GM04503 (cell line): ENCODE results near the gene IL1RAPL2.
"Not testable (repeated sequence)": the region's sequence is repeated elsewhere in the genome, so short reads cannot be mapped to it uniquely, and the experiment has no call there.

Source experiments
- DNase-seq: peaks from one replicate; pipeline ENCODE4 v3.0.0-alpha.2; 2012; ENCODE audit warnings: low read depth

The IL1RAPL2 gene

DNA sequence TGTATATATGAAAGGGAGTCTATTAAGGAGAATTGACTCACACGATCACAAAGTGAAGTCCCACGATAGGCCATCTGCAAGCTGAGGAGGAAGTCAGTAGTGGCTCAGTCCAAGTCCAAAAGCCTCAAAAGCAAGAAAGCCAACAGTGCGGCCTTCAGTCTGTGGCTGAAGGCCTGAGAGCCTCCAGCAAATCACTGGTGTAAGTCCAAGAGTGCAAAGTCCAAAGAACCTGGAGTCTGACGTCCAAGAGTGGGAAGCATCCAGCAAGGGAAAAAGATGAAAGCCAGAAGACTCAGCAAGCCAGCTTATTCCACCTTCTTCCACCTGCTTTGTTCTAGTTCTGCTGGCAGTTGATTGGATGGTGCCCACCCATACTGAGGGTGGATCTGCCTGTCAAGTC is 104.1 kb downstream of the IL1RAPL2 start:
- no peak for DNase-seq

DNA sequence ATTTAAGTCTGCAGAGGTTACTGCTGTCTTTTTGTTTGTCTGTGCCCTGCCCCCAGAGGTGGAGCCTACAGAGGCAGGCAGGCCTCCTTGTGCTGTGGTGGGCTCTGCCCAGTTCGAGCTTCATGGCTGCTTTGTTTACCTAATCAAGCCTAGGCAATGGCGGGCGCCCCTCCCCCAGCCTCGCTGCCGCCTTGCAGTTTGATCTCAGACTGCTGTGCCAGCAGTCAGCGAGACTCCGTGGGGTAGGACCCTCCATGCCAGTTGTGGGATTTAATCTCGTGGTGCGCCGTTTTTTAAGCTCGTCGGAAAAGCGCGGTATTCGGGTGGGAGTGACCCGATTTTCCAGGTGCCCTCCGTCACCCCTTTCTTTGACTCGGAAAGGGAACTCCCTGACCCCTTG is 111.5 kb downstream of the IL1RAPL2 start:
- DNase-seq, result not testable (repeated sequence)

DNA sequence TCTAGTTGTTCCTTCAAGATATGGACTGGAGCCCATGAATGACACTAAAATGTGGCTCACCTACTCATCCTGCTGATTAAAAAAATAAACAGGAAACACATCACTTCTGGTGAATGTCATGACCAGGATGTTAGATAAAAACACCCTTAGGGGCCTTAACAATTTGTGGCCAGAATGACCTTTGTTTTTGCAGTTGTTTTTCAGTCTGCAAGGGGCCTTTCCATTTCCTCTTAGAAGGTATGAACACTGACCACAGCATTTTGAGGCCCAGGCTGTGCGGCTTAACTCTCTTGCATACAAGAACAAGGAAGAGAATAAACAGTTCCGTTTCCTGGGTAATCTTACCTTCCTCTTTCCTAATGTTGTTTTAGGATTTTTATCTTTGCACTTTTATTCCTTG is 113.2 kb downstream of the IL1RAPL2 start:
- no peak for DNase-seq

DNA sequence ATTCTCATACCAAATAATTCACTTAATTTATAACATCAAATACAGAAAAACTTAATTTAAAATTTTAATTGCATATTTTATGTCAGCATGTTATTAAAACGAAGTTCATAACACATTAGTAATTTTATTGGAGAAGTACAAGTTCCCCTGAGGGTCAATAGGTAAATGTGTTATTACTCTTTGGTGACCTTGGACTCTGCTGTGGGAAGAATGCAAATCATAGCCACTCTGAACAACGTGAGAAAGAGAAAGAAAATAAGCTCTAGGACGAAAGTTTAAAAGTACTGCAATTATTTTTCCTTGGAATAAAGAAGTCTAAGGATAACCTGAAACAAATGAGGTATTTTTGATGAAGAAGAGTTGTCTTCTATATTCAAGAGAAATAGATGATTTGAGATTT is 115.2 kb downstream of the IL1RAPL2 start:
- DNase-seq, result no peak

DNA sequence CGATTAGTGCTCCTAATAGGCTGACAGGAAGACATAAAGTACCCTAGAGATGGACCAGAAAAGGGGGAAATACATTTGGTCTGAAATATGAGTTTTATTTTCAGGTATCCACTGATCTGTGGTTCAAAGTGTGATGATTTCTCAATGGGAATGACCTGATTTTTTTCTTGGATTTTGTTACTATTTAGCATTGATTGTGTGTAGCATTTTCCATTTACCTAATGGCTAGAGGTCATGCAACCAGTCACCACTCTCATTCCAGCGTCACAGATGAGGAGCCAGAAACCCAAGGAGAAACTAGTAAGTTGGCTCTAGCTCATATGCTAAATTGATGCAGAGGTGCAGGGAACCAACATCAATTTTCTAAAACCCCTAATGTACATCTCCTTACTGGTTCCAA is 118.1 kb downstream of the IL1RAPL2 start:
- no peak for DNase-seq

DNA sequence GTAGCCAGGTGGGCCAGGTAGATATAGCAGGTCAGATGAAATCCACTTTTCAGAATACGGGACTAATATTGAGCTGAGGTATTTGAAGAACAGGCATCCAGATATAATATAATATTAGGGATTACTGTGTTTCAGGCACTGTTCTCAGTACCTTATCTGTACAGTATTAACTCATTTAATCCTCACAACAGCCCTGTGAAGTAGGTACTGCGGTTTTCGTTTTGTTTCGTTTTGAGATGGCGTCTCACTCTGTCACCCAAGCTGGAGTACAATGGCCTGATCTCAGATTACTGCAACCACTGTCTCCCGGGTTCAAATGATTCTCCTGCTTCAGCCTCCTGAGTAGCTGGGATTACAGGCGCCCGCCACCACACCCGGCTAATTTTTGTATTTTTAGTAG is 129.6 kb downstream of the IL1RAPL2 start:
- DNase-seq, result no peak

DNA sequence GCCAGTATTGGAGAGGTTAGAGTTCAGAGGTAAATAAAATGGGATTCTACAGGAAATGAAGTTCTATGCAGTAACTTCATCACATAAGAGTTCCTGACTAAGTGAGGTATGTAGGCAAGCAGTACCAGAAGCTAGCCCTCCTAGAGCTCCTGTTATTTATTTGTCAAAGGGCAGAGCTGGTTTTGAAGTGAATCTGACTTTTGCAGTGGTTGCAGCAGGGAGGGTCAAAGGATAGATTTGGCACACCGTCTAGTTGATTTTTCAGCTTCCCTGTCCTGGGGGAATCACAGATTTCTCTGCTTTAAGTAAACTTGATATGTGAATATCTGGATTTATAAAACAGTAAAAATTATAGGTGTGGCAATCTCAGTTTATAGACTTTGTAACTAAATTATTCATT is 130.7 kb downstream of the IL1RAPL2 start:
- no peak for DNase-seq

DNA sequence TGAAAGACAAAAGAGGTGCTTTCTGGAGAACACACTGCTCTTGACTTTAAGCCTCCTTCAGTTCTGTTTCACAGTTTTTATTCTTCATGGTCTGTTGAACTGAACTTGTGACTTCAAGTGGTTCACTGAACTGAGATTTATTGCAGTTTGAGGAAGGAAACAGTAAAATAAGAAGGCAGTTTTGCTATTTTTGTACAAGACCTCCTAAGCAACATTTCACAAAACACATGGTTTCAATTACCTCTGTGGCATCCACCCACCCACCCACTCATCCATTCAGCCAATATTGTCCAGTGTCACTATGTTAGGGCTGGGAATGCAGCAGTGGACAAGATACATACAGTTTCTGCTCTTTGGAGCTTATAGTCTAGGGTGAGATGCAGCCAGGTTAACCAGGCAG is 131.3 kb downstream of the IL1RAPL2 start:
- no peak for DNase-seq

DNA sequence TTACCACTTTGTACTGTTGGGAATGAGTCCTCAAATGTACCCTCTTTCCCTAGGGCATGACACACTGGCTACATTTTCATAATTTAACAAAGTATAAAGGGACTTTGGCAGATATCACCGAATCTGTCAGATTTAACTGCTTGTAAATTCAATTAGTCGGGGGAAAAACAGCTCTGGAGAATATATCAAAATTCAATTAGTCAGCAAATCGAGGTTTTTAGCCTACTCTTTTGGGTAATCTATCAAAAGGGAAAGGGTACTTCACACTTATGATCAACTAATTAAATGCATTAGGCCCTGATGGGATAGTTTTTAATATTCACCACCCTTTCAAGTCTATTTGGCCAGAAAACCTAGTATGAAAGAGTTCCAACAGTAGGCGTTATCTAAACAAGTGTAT is 141.0 kb downstream of the IL1RAPL2 start:
- DNase-seq, result no peak

DNA sequence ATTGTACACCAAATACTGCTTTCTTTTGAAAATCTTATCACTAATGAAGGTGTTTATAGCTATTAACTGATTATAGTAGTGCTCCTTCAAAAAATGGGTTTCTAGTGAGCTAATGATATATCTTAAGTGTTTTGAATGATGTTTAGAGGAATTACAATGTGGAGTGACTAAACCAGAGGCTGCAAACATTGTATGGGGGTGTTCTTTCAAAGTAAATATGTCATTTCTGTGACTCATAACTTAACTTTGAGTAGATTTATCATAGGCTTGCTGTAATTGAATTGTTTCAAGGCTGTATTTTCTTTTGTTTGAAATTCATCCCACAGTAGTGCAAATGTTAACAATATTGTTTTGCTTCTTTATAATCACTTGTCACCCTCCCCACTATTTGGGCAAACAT is 141.6 kb downstream of the IL1RAPL2 start:
- no peak for DNase-seq

DNA sequence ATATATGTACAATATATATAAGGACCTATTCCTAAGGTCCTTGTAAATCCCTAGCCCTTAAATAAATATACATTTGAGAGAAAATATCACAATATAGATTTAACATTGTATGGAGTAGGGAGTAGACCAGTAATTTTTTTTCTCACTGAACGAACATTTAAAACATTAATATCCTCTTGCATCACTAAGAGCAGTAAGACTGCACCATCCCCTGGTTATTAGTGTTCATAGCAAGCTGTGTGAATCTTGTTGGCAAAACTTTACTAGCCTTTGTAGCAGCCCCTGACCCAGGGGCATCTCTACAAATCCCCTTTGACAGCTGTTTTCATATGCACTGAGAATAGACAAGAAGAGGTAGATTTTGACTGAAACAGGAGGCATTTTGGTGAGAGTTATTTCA is 146.5 kb downstream of the IL1RAPL2 start:
- no peak for DNase-seq

DNA sequence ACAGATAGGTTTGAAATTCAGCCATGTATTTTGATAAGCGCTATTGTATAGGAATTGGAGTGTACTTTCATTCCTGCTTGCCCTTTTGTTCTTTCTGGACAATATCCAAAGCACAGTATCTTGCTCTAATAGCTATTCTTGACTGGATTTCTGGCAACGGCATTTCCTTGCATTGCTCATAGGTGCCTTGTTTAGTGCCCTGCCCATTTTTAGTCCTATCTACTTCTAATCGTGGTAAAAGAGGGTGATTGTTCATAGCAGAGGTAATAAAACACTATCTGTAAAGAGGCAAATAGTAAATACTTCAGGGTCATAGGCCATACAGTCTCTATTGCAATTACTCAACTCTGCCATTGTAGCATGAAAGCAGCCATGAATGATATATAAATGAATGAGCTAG is 155.9 kb downstream of the IL1RAPL2 start:
- DNase-seq, result no peak

DNA sequence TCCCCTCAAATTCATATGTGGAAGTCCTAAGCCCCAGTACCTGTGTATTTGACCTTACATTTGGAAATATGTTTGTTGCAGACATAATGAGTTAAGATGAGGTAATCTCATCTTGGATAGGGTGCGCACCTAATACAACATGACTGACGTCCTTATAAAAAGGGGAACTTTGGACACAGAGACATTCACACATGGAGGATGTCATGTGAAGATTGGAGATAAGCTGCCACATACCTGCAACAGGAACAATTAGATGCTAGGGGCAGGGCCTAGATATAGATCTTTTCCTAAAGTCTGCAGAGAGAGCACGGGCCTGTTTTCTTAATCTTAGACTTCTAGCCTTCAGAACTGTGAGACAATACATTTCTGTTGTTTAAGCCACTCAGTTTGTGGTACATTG is 162.5 kb downstream of the IL1RAPL2 start:
- DNase-seq, result no peak

DNA sequence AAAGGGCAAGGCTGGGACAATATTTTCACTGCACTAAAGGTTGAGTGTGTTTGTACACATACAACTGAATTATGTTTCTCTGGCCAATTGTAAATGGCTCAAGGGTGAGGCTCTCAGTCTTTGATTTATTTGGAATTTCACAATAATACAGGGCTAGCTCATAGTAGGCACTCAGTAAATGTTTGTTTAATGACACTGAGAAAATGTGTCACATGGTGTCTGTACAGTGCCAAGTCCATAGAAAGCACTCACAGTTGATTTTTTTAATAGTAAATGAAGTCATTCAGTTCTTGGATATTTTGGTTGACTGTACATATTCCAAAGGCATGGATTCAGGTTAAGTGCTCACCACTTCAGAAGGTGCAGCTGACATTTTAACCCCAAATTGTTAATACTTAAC is 176.4 kb downstream of the IL1RAPL2 start:
- DNase-seq, result no peak

DNA sequence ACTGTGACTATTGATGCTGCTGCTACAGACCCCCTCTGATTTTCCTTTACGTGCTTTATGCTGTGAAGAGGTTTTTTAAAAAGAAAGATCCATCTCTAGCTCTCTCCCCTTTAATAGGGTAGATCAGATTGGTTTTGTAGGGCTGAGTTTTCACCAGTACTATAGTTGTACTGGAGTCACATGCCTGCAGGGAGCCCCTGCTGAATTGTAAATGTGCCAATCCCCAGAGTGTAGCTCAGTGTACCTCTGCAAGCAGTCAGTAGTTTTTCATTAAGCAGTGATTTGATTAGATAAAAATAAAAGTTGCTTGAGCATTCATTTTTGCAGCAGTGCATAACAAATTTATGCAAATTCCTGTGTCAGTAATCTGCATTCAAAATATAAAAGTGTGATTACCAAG is 179.2 kb downstream of the IL1RAPL2 start:
- DNase-seq, result no peak

DNA sequence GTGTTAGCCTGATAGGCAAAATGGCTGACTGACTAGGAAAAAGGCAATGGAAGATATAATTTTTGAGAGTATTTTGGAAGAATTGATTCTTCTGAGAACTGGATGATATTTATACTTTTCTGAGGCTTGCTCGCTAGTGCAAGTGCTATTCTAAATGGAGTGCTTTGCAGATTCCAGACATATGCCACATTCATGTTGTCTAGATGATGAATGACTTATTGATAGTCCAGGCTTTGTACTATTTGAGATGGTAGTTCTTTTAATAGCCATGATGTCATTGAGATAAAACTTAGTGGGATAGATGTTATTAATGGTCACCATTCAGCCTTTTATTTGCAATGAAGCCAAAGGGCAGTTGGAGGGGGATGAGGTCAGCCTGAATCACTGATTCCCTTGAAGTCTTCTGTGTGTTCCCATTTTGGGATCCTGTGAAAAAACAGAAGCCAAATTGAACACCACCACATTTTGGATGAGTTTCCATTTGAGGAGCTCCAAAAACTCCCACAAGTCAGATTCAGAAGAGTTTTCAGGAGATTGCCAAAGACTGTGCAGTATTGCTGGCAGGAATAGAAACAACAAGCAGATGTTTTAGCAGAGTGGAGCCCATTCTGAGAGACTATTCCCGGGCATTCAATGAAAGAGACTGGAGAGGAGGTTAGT is 184.1 kb downstream of the IL1RAPL2 start:
- DNase-seq, result no peak

DNA sequence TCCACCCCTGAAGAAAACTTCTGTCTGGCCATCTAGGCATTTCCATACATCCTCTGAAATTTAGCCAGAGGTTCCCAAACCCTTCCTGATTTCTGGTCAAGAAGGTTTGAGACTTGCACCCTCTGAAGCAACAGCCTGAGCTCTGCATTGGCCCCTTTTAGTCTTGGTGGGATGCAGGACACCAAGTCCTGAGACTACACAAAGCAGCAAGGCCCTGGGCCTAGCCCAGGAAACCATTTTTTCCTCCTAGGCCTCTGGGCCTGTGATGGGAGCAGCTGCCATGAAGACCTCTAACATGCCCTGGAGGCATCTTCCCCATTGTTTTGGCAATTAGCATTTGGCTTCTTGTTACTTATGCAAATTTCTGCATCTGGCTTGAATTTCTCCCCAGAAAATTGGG is 196.6 kb downstream of the IL1RAPL2 start:
- DNase-seq, result no peak

DNA sequence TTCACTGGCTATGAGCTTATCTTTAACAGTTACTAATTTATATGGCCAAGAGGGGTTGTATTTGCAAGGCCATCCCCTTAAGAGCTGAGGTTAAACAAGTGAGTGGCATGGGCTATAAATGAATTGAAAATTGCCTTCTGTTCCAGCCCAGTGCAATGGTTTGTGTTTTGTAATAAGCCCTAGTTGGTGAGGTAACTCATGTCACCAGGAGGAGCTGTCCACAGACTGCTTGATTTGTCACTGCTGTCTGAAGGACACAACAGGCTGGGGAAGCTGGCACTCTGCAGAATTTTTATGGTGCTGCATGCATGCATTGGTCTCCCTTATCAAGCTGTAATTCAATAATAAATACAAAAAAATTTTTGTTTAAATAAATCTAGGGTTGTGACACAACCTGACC is 223.8 kb downstream of the IL1RAPL2 start:
- DNase-seq, result no peak

DNA sequence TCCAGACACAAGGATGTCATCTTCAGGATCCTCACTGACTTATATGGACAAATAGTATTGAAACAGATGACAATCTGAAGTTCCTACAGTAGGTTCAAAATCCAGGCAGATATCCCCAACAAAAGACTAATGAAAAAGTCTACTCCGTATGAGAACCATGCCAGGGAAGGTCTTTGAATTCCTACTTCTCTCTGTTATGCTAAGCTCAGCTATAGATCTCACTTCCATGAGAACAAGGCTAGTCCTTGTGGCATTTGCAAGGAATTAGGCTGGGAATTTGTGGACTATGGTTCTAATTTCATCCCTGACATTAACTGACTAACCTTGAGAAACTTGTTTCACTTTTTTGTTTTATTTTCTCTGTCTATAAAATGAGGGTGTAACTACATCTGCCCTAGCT is 229.8 kb downstream of the IL1RAPL2 start:
- DNase-seq, result no peak

DNA sequence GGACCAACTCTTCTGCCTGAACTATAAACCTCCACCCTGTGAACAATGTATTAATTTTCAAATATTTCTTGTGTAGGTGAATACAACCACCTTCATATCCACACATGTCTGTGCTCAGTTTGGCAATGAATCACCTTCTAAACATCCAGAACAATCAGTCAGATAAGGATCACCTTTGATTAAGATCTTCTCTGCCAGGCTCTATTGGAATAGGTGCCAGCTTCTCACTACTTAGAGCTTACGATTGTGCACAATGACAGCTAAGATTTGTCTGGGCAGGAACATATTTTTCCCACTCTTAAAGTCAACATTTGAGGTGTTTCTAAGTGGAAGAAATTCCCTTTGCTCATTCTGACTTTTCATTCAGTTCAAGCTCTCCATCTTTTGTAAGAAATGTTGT is 237.2 kb downstream of the IL1RAPL2 start:
- no peak for DNase-seq

DNA sequence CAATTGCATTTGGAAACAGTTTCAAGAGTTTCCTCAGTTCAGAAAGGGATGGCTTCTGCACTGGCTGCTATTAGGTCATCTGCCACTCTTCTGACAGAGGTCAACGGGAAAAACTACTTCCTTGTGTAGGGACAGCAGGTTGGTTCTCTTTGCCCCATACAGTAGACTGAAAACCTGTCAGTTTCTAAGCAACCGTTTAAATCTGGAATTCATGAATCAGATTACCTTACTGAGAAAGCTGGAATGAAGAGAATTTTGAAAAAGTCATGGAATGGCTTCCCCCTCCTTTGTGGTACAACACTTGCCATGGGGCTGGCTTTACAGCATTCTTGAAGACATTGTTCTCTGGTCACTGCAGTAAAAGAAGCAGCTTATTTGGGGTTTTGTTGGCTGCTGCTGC is 240.3 kb downstream of the IL1RAPL2 start:
- no peak for DNase-seq

DNA sequence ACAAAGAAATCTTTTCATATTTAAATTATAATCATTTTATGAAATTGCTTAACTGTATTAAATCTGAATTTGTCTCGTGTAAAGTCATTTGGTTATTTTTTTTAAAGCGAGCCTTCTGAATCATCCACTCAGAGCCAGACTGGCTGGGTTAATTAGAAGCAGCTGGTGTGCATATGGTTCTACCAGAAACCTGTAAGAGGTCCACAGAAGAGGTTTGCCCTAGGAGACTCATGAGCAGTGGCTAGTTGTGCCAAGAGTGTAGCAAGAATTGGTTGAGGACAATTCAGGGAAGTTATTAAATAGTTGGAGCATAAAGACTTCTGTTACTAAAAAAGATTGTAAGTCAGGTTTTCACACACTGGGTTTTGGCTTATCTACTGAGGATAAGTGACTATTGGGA is 267.4 kb downstream of the IL1RAPL2 start:
- peak; percentile 15 for DNase-seq

DNA sequence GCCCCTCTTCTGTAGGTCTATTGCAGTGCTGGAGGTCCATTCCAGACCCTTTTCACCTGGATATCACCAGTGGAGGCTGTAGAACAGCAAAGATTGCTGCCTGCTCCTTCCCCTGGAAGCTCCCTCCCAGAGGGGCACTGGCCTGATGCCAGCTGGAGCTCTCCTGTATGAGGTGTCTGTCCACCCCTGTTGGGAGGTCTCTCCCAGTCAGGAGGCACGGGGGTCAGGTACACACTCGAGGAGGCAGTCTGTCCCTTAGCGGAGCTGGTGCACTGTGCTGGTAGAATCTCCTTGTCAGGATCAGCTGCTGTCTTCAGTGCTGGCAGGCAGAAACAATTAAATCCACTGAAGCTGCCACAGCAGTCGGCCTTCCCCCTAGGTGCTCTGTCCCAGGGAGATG is 276.6 kb downstream of the IL1RAPL2 start:
- DNase-seq, result no peak

DNA sequence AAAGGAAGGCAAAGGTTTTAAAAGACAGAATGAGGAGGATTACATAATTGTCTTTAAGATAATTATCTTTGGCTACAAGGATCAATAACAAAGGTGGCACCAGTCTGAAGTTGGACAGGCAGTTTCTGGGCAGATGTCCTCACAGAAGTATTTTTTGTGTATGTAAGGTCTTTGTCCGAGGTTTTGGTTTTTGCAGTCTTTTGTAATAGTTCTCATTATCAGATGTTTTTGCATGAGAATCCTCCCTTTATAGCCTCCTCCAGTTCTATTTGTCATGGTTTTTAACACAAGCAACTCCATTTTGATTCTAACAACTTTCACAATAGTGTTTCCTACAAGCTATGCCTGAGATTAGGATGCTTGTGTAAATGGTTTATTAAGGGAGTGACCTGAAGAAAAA is 286.2 kb downstream of the IL1RAPL2 start:
- no peak for DNase-seq

DNA sequence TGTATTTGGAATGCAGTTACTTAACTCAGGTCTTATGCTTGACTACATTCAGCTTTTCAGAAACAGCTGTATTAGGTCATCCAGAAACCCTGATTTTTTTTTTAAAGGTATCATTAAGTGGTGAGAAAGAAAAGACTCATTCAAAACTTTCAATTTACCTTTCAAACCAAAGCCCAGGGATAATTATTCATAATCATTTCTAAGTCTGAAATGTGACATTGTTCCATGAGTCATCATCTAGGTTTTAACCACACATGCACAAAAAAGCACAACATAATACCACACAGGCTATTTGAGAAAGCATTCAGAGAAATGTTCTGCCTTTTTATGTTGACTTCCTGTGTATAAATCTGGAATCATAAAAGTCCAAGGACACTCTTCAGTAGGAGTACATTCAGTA is 288.2 kb downstream of the IL1RAPL2 start:
- no peak for DNase-seq
